GM15510 (cell line): ENCODE results near the gene KIAA1549.

Experiments used
- POLR2A ChIP-seq: IDR thresholded peaks from 3 replicates; pipeline ENCODE4 v1.6.1; 2011; ENCODE audit warnings: borderline replicate concordance; ENCODE audit not compliant: insufficient read length; ENCODE audit errors: extremely low read depth

KIAA1549 gene

GRCh38 chr7:138889582-138890498, 91.3 kb downstream of the KIAA1549 start:
- no peak for TF ChIP-seq POLR2A

GRCh38 chr7:138887872-138888656, 93.1 kb downstream of the KIAA1549 start:
- TF ChIP-seq POLR2A: no peak

- no peak for TF ChIP-seq POLR2A
Measured at GRCh38 chr7:138887085-138887710, 94.0 kb downstream of the KIAA1549 start.

- TF ChIP-seq POLR2A: no peak
Measured at GRCh38 chr7:138886501-138886917, 94.7 kb downstream of the KIAA1549 start.

GRCh38 chr7:138885383-138886147, 95.6 kb downstream of the KIAA1549 start:
- no peak for TF ChIP-seq POLR2A

- TF ChIP-seq POLR2A: no peak
Measured at GRCh38 chr7:138882249-138882648, 98.9 kb downstream of the KIAA1549 start.

- no peak for TF ChIP-seq POLR2A
Measured at GRCh38 chr7:138881579-138882188, 99.5 kb downstream of the KIAA1549 start.

- TF ChIP-seq POLR2A: no peak
Measured at GRCh38 chr7:138880881-138881578, 100.2 kb downstream of the KIAA1549 start.

GRCh38 chr7:138879356-138879755, 101.8 kb downstream of the KIAA1549 start:
- no peak for TF ChIP-seq POLR2A

GRCh38 chr7:138878856-138879255, 102.3 kb downstream of the KIAA1549 start:
- no peak for TF ChIP-seq POLR2A

- no peak for TF ChIP-seq POLR2A
Measured at GRCh38 chr7:138878051-138878450, 103.1 kb downstream of the KIAA1549 start.

GRCh38 chr7:138876326-138876725, 104.9 kb downstream of the KIAA1549 start:
- no peak for TF ChIP-seq POLR2A

GRCh38 chr7:138875794-138876193, 105.4 kb downstream of the KIAA1549 start:
- TF ChIP-seq POLR2A: no peak
